RWPE2 (cell line): ENCODE measurements around the gene ATP10A.

Experiments used
- ATAC-seq: fragments of 200-7000 bp; cut with Tn5 transposase; 3 replicates; pipeline ENCODE4 v1.9.1; 2021; ENCODE audit warnings: low read depth
- DNase-seq: peaks from one replicate; pipeline ENCODE4 v3.0.0-alpha.2; 2020; ENCODE audit warnings: low spot score
- H3K27ac ChIP-seq: fragments of 450-650 bp; 2 replicates; pipeline ENCODE4 v1.5.1; 2017; ENCODE audit warnings: mild to moderate bottlenecking; ENCODE audit not compliant: poor library complexity, severe bottlenecking
- H3K27me3 ChIP-seq: fragments of 250-450 bp; sonication (Bioruptor Pico); 2 replicates; pipeline ENCODE4 v1.5.1; 2021; ENCODE audit warnings: mild to moderate bottlenecking, moderate library complexity; ENCODE audit not compliant: insufficient read depth, poor library complexity, severe bottlenecking
- H3K36me3 ChIP-seq: fragments of 250-450 bp; sonication (Bioruptor Pico); 2 replicates; pipeline ENCODE4 v1.5.1; 2020; ENCODE audit warnings: low read depth, mild to moderate bottlenecking, moderate library complexity
- H3K4me1 ChIP-seq: fragments of 250-450 bp; sonication (Bioruptor Pico); 2 replicates; pipeline ENCODE4 v1.5.1; 2021; ENCODE audit warnings: mild to moderate bottlenecking, moderate library complexity; ENCODE audit not compliant: insufficient read depth, poor library complexity, severe bottlenecking
- H3K4me3 ChIP-seq: fragments of 250-450 bp; sonication (Bioruptor Pico); 2 replicates; pipeline ENCODE4 v1.5.1; 2021; ENCODE audit warnings: mild to moderate bottlenecking, moderate library complexity; ENCODE audit not compliant: severe bottlenecking
- H3K9me3 ChIP-seq: fragments of 250-450 bp; sonication (Bioruptor Pico); 2 replicates; pipeline ENCODE4 v1.5.1; 2021; ENCODE audit warnings: mild to moderate bottlenecking, moderate library complexity; ENCODE audit not compliant: severe bottlenecking
- TF ChIP-seq, protein P1 (sequence below): fragments of 450-650 bp; IDR thresholded peaks from one replicate; pipeline ENCODE4 v1.5.1; 2017; ENCODE audit warnings: mild to moderate bottlenecking, moderate library complexity; ENCODE audit not compliant: poor library complexity, severe bottlenecking

ATP10A gene

DNA sequence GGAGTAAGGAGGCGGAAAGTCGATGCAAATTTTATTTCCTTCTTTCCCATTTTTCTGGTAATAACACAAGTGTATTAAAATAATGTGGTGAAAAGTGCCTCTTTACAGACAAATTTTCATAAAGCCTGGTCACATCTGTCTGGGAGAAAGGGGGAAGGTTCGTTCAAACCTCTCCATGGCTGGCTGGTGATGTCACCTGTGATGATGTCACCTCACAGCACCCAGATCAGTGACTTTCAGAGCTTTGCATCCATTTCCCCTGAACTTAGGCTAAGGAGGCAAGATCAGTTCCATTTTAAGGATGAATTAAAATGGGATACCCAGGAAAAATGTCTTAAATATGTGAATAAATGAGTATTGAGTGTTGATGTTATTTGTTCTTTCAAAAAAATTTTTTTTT is 34.1 kb downstream of the ATP10A start:
- H3K4me1 ChIP-seq: peaks cover 12% of the 10 kb centered on the region
- H3K27me3 ChIP-seq: no peaks in the 10 kb centered on the region
- no peak overlapping the region for H3K27ac ChIP-seq
- H3K36me3 ChIP-seq: no peaks in the 10 kb centered on the region
- peaks cover 4% of the 10 kb centered on the region for H3K9me3 ChIP-seq
- ATAC-seq (no peak), DNase-seq (no peak)
- TF ChIP-seq, protein P1, sequence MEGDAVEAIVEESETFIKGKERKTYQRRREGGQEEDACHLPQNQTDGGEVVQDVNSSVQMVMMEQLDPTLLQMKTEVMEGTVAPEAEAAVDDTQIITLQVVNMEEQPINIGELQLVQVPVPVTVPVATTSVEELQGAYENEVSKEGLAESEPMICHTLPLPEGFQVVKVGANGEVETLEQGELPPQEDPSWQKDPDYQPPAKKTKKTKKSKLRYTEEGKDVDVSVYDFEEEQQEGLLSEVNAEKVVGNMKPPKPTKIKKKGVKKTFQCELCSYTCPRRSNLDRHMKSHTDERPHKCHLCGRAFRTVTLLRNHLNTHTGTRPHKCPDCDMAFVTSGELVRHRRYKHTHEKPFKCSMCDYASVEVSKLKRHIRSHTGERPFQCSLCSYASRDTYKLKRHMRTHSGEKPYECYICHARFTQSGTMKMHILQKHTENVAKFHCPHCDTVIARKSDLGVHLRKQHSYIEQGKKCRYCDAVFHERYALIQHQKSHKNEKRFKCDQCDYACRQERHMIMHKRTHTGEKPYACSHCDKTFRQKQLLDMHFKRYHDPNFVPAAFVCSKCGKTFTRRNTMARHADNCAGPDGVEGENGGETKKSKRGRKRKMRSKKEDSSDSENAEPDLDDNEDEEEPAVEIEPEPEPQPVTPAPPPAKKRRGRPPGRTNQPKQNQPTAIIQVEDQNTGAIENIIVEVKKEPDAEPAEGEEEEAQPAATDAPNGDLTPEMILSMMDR: no peak
- H3K4me3 ChIP-seq: no peak overlapping the region

DNA sequence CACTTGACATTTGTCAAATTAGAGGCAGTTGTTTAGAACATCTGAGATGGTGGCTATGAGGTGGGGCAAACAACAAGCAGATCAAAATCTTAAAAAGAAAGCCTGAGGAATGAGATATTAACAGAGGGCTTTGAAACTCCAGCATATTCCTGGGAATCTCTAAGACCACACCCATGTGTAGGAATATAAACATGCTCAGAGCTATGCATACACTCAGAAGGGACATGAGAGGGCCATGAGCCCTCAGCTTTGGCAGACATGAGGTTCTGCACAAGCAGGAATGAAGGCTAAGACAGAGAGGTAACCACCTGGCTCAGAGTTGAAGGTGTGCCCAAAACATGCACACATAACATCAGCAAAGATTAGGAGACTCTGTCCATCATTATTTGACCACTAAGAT is 37.9 kb downstream of the ATP10A start:
- no peak for DNase-seq
- H3K9me3 ChIP-seq: peaks cover 4% of the 10 kb centered on the region
- H3K4me1 ChIP-seq: peaks cover 2% of the 10 kb centered on the region
- TF ChIP-seq, protein P1: no peak
- H3K4me3 ChIP-seq: no peak overlapping the region
- no peaks in the 10 kb centered on the region for H3K27me3 ChIP-seq
- H3K36me3 ChIP-seq: no peaks in the 10 kb centered on the region
- no peak overlapping the region for H3K27ac ChIP-seq
- no peak for ATAC-seq

DNA sequence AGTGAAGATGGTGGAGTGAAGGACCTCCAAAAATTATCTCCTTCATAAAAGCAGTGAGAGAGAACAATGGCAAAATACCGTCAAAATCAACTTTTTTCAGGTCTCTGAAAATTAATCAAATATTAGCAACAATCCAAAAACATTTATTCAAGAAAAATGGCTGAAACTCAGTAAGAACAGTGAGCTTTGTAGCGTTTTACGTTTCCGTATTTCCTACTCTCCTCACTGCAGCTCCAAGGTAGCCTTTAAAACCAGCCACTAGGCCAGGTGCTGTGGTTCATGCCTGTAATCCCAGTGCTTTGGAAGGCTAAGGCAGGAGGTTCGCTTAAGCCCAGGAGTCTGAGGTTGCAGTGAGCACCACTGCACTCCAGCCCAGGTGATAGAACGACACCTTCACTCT is 38.5 kb downstream of the ATP10A start:
- ATAC-seq (no peak), DNase-seq (no peak)
- Histone ChIP-seq H3K4me1 (no peaks in the 10 kb centered on the region), H3K27me3 (no peaks in the 10 kb centered on the region), H3K4me3 (no peak overlapping the region), H3K27ac (no peak overlapping the region), H3K9me3 (peaks cover 4% of the 10 kb centered on the region), H3K36me3 (no peaks in the 10 kb centered on the region)
- TF ChIP-seq, protein P1: no peak

DNA sequence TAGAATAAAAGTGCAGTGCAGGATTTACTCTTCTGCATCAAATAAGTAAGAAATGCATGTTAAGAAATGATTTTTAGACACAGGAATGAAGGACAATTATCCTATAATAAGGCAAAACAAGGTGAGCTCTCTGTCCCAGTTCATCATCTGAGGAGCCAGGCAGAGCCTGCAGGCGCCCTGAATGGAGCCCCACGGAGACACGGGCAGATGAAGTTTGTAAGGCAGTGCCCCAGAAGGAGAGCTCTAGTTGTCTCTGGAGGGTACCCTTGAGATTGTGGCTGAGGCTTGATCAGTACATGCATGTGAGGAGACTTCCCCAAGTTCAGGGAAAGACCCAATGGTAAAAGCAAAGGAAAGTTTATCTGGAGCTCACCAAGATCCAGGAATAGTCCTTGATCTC is 50.3 kb downstream of the ATP10A start:
- H3K36me3 ChIP-seq: no peaks in the 10 kb centered on the region
- TF ChIP-seq, protein P1: no peak
- no peak for ATAC-seq
- H3K27me3 ChIP-seq: no peaks in the 10 kb centered on the region
- no peaks in the 10 kb centered on the region for H3K9me3 ChIP-seq
- DNase-seq: no peak
- H3K27ac ChIP-seq: no peak overlapping the region
- H3K4me1 ChIP-seq: no peaks in the 10 kb centered on the region
- H3K4me3 ChIP-seq: no peak overlapping the region

DNA sequence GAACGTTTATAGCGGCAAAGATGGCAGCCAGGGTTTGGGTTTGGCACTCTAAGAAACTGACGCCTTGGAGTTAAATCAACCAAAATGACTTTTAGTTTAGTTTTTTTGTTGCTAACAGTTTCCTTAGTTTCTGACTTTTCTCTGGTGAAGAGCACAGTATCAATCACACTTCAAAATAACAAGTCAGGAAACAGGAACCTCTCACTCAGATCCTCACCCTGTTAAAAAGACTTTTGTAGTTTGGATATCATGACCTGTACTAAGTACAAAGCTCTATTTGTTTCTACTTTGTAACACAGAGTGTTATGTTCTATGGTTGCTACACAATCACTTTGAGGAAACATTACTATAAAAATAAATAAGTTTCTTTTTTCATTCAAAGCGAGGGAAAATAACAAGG is 51.1 kb downstream of the ATP10A start:
- H3K4me3 ChIP-seq: no peak overlapping the region
- H3K27me3 ChIP-seq: no peaks in the 10 kb centered on the region
- no peaks in the 10 kb centered on the region for H3K36me3 ChIP-seq
- TF ChIP-seq, protein P1: no peak
- H3K9me3 ChIP-seq: no peaks in the 10 kb centered on the region
- DNase-seq: no peak
- no peak overlapping the region for H3K27ac ChIP-seq
- no peaks in the 10 kb centered on the region for H3K4me1 ChIP-seq
- no peak for ATAC-seq
